Neural cell (in vitro differentiated cells): ENCODE results near the gene NOM1. TPM values are rescaled to one million over a fixed set of nuclear protein-coding genes. Genes with fewer than 3 reads are reported as not detected.

Experiments
- H2AFZ ChIP-seq: fragments of 200-600, 300-800 bp; sonication (generic), shearing (Covaris generic); 2 replicates; pipeline ENCODE4 v1.6.0; 2014; ENCODE audit warnings: low read depth, mild to moderate bottlenecking, antibody characterized with exemption, low read length, moderate library complexity
- H3F3A ChIP-seq: fragments of 200-600 bp; shearing (Covaris generic); 2 replicates; pipeline ENCODE4 v1.6.1; 2016; ENCODE audit warnings: mild to moderate bottlenecking, moderate library complexity, mixed read lengths, antibody characterized with exemption, low read length; ENCODE audit not compliant: insufficient read depth, poor library complexity, severe bottlenecking
- H3K27ac ChIP-seq: fragments of 200-600, 300-800 bp; sonication (generic), shearing (Covaris generic); 2 replicates; pipeline ENCODE4 v1.5.1; 2014; ENCODE audit warnings: mild to moderate bottlenecking, low read length, moderate library complexity
- H3K27me3 ChIP-seq: fragments of 300-800, 200-600 bp; sonication (generic), shearing (Covaris generic); 2 replicates; pipeline ENCODE4 v1.6.0; 2014; ENCODE audit warnings: mild to moderate bottlenecking, low read depth, low read length, moderate library complexity; ENCODE audit not compliant: insufficient read depth
- H3K36me3 ChIP-seq: fragments of 300-800, 200-600 bp; sonication (generic), shearing (Covaris generic); 2 replicates; pipeline ENCODE4 v1.5.1; 2014; ENCODE audit warnings: mild to moderate bottlenecking, antibody characterized with exemption, low read length, moderate library complexity; ENCODE audit not compliant: insufficient read depth
- H3K4me2 ChIP-seq: fragments of 300-800, 200-600 bp; sonication (generic), shearing (Covaris generic); 2 replicates; pipeline ENCODE4 v1.6.0; 2014; ENCODE audit warnings: mild to moderate bottlenecking, low read length
- H3K4me3 ChIP-seq: fragments of 300-800, 200-600 bp; sonication (generic), shearing (Covaris generic); 2 replicates; pipeline ENCODE4 v1.5.1; 2014; ENCODE audit warnings: mild to moderate bottlenecking, low read length, moderate library complexity
- H3K79me2 ChIP-seq: fragments of 200-600 bp; shearing (Covaris generic); replicated peaks from 2 replicates; pipeline ENCODE4 v1.6.0; 2014; ENCODE audit warnings: mild to moderate bottlenecking, low read length, moderate library complexity; ENCODE audit not compliant: insufficient read depth
- H3K9ac ChIP-seq: fragments of 300-800, 200-600 bp; sonication (generic), shearing (Covaris generic); 2 replicates; pipeline ENCODE4 v1.6.1; 2016; ENCODE audit warnings: mild to moderate bottlenecking, low read length, mixed read lengths
- H3K9me2 ChIP-seq: fragments of 200-600 bp; shearing (Covaris generic); 2 replicates; pipeline ENCODE4 v1.6.1; 2016; ENCODE audit warnings: mild to moderate bottlenecking, low read length, mixed read lengths; ENCODE audit not compliant: insufficient read depth
- H3K9me3 ChIP-seq: fragments of 200-600, 300-800 bp; sonication (generic), shearing (Covaris generic); 2 replicates; pipeline ENCODE4 v1.6.1; 2016; ENCODE audit warnings: mild to moderate bottlenecking, mixed run types, low read length, moderate library complexity, mixed read lengths
- H4K20me1 ChIP-seq: fragments of 200-600 bp; shearing (Covaris generic); 2 replicates; pipeline ENCODE4 v1.6.1; 2016; ENCODE audit warnings: mild to moderate bottlenecking, mixed run types; ENCODE audit not compliant: insufficient read depth
- EZH2 ChIP-seq: fragments of 200-600, 300-800 bp; shearing (Covaris generic), sonication (generic); IDR thresholded peaks from 2 replicates; pipeline ENCODE4 v1.6.1; 2014; ENCODE audit warnings: antibody characterized with exemption, low read length, borderline replicate concordance, mild to moderate bottlenecking; ENCODE audit not compliant: insufficient read depth, poor library complexity, severe bottlenecking
- MXI1 ChIP-seq: fragments of 450-650 bp; conservative IDR thresholded peaks from 2 replicates; pipeline ENCODE4 v1.6.1; 2014; ENCODE audit warnings: antibody characterized with exemption, mild to moderate bottlenecking; ENCODE audit not compliant: poor library complexity, severe bottlenecking
- POLR2AphosphoS5 ChIP-seq: IDR thresholded peaks from 2 replicates; pipeline ENCODE4 v1.6.1; 2012
- SMC3 ChIP-seq: fragments of 450-650 bp; conservative IDR thresholded peaks from 2 replicates; pipeline ENCODE4 v1.6.1; 2014; ENCODE audit warnings: antibody characterized with exemption, mild to moderate bottlenecking, moderate library complexity; ENCODE audit not compliant: poor library complexity
- TAF1 ChIP-seq: IDR thresholded peaks from 2 replicates; pipeline ENCODE4 v1.6.1; 2012; ENCODE audit warnings: low read depth
- polyA plus RNA-seq: library from polyadenylated mRNA; depleted of rRNA; stranded (reverse); fragments of >200 nt; gene quantifications from 2 replicates; pipeline ENCODE4 v1.2.3, GENCODE V29; 2014
- TF ChIP-seq, protein P1 (sequence below): fragments of 450-650 bp; IDR thresholded peaks from 2 replicates; pipeline ENCODE4 v1.5.1; 2014; ENCODE audit warnings: antibody characterized with exemption, mild to moderate bottlenecking, moderate library complexity; ENCODE audit not compliant: poor library complexity, severe bottlenecking

The NOM1 gene
- polyA plus RNA-seq, 1 donor from 2014 or later, result 22.5 TPM

DNA sequence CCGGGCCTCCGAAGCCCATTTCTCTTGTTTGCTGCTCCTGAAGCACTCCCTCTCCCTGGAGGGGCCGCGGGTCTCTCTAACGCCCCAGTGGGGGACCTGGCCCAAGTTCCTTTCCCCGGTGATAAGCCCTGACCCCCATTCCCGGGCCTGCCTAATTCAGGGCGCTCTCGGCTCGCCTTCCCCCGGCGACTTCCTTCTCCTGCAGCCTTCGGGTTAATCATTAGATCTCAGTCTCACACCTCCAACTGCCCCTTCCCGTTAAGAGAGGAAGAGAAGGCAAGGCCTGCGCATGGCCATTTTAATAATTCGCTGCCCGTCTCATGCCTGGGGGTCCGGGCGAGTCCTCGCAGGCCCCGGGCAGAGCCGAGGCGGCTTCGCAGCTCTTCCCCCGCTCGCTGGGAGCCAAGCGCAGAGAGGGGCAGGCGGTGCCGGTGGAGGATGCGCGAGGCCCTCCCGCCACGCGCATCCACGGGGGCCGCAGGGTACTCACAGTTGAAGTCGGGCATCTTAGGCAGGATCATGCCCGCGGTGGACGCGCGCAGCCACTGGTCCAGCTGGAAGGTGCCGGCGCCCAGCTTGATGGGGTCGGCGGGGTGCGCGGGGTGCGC lies 59.8 kb downstream of the NOM1 start:
- Histone ChIP-seq H3K9ac (no peak overlapping the region), H3K9me2 (no peaks in the 10 kb centered on the region), H3K27ac (no peak overlapping the region), H3K27me3 (peaks cover 94% of the 10 kb centered on the region), H3K36me3 (no peaks in the 10 kb centered on the region), H4K20me1 (no peaks in the 10 kb centered on the region), H3F3A (no peaks in the 10 kb centered on the region), H2AFZ (no peak overlapping the region), H3K9me3 (no peaks in the 10 kb centered on the region), H3K79me2 (no peaks in the 10 kb centered on the region), H3K4me2 (no peak overlapping the region), H3K4me3 (peak overlapping the region; percentile 54)
- TF ChIP-seq POLR2AphosphoS5 (peak; percentile 17), SMC3 (no peak), EZH2 (peak; percentile 98)

DNA sequence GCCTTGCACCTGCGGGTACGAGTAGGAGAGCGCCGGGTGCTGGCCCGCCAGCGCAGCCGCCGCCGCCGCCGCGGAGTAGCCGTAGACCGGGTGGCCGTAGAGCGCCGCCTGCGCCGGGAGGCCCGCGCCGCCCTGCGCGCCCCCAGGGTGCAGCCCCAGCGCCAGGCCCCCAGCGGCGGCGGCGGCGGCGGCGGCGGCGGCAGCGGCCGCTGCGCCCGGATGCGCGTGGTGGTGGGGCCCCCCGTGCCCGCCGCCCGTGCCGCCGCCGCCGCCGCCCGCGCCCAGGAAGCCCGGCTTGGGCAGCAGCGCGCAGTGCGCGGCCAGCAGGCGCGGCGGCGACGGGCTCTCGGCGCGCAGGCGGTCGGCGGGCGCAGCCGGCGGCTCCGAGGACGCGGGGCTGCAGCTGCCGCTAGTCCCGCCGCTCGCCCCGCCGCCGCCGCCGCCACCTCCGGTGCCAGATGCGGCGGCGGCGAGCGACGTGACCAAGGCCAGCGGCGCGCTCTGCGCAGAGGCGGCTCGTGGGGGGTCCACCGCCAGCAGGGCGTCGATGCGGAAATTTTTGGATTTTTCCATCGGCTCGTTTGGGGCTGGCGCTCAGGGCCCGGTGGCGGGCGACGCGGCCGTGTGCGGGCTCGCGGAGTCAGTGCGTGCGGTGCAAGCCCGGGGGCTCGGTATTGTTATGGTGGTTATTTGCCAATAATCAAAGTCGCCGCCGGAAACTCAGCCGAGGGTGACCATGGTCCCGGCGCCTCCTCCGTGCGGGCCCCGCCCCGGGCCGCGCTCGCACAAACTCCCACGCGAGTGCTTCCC lies 60.5 kb downstream of the NOM1 start:
- Histone ChIP-seq H2AFZ (no peak overlapping the region), H3K9me2 (no peaks in the 10 kb centered on the region), H3K79me2 (no peaks in the 10 kb centered on the region), H4K20me1 (no peaks in the 10 kb centered on the region), H3K27me3 (peaks cover 94% of the 10 kb centered on the region), H3K9me3 (no peaks in the 10 kb centered on the region), H3K4me2 (no peak overlapping the region), H3K36me3 (no peaks in the 10 kb centered on the region), H3K9ac (no peak overlapping the region), H3K27ac (no peak overlapping the region), H3K4me3 (peak overlapping the region; percentile 64), H3F3A (no peaks in the 10 kb centered on the region)
- TF ChIP-seq POLR2AphosphoS5 (peak; percentile 26), TAF1 (no peak), EZH2 (peak; percentile 78)

DNA sequence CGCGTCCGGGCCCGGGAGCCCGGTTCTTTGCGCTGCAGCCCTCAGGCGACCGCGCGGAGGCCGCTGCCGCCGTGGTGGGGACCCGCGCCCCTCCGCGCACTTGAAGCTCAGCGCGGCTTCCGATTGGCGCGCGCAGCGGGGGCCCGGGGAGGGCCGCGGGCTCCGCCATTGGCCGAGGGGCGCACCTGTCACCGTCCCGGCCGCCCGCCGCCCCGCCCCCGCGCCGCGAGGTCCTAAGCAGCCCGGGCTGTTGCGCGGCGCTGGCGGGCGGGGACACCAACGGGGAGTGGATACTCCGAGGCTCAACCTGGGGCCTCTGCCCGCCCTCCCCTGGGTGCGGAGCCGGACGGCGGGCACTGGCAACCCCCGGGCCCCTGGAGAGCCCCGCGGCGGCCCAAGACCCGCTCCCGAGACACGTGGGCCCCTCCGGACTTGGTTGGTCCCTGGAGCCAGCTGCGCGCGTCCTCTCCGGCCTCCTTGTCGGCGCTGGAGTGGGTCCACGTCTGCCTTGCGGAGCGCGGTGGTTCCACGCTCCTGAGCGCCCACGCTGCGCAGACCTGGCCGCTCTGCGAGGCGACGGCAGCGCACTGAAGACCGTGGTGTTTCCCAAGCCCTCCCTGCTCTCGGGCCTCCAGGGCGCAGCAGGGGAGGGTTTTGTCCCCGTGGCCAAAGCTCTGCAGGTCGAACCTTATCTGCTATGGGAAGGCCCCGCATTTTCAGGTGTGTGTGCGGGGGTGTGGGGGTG lies 61.2 kb downstream of the NOM1 start, which contains the start of gene MNX1:
Gene MNX1 (minus strand): TSS at position 76 of the 745 bp plus-strand sequence. CDS start 313 bp downstream, outside the sequence.
- Histone ChIP-seq H3K9ac (no peak within 1 kb of the TSS), H3K4me3 (peak within 1 kb of the TSS; percentile 64), H3K4me2 (no peak within 1 kb of the TSS), H2AFZ (no peak within 1 kb of the TSS), H3F3A (no peaks in the 10 kb centered on the region), H3K79me2 (no peaks in the 10 kb centered on the region), H4K20me1 (no peaks in the 10 kb centered on the region), H3K9me3 (no peaks in the 10 kb centered on the region), H3K27ac (no peak within 1 kb of the TSS), H3K27me3 (peaks cover 95% of the 10 kb centered on the region), H3K36me3 (no peaks in the 10 kb centered on the region), H3K9me2 (no peaks in the 10 kb centered on the region)
- peak; percentile 86 for TF ChIP-seq EZH2
- TF ChIP-seq MXI1, result no peak
- TF ChIP-seq, protein P1, sequence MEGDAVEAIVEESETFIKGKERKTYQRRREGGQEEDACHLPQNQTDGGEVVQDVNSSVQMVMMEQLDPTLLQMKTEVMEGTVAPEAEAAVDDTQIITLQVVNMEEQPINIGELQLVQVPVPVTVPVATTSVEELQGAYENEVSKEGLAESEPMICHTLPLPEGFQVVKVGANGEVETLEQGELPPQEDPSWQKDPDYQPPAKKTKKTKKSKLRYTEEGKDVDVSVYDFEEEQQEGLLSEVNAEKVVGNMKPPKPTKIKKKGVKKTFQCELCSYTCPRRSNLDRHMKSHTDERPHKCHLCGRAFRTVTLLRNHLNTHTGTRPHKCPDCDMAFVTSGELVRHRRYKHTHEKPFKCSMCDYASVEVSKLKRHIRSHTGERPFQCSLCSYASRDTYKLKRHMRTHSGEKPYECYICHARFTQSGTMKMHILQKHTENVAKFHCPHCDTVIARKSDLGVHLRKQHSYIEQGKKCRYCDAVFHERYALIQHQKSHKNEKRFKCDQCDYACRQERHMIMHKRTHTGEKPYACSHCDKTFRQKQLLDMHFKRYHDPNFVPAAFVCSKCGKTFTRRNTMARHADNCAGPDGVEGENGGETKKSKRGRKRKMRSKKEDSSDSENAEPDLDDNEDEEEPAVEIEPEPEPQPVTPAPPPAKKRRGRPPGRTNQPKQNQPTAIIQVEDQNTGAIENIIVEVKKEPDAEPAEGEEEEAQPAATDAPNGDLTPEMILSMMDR, result no peak
